Limb (tissue), 2 donors: Measurements from ENCODE around the gene DCXR.
A peak's percentile ranks its signal among the peaks of the same experiment; 100 is the strongest.

Source experiments
- DNase-seq, 2 donors: peaks; one replicate each; pipeline ENCODE4 v3.0.0-alpha.2; 2016; ENCODE audit errors: extremely low spot score in 2 of 2

The DCXR gene

DNA sequence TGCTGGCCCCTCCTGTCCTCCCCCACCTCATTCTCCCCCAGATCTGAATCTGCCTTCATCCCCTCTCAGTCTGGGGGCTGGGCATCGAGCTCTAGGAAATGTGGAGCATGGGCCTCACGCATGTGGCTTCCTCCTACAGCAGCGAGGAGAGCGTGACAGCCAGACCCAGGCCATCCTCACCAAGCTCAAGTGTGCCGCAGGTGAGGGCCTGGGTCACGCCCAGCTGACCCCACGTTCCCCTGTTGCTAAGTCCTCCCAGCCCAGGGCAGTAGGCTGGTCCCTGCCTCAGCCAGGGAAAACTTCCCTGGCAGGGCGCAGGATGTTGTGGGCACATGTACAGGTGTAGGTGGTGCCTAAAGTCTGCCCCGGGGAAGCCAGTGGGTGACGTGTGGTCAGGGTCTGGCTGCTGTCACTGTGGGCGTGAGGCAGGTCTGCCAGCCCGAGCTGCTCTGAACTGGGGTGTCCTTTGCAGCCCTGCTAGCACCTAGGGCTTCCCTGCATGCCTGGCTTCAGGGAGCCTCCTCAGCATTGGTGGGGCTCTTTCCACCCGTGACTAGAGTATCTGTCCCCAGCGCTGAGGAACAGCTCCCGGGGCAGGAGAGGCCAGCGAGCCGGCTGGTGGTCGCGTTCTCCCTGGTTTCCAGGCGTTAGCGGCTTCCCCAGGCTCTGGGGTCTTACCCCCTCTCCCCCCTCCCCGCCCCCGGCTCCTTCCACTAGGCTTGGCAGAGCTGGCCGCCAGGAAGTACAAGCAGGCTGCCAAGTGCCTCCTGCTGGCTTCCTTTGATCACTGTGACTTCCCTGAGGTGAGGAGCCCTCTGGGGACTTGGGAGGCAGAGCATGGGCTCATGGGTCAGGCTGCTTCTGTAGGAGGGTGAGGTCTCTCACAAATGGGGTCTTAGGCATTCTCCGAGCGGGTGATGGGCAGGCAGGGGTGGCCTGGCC is 17.8 kb upstream of the DCXR start:
- DNase-seq: no peak

DNA sequence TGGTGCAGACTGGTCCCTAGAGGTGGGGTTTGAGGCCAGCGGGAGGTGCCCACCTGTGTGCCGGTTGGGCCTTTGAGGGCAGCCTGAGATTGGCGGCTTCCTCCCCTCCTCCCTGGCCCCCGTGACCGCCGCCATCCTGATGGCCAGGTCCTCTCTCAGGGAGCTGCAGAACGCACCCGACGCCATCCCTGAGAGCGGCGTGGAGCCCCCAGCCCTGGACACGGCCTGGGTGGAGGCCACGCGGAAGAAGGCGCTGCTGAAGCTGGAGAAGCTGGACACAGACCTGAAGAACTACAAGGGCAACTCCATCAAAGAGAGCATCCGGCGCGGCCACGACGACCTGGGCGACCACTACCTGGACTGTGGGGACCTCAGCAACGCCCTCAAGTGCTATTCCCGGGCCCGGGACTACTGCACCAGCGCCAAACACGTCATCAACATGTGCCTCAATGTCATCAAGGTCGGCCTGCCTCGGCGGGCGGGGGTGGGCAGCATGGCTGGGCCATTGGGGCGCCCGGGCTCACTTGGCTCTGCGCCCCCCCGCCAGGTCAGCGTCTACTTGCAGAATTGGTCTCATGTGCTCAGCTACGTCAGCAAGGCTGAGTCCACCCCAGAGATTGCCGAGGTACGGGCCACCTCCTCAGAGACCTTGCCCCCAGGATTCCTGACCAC is 17.0 kb upstream of the DCXR start:
- DNase-seq: no peak

DNA sequence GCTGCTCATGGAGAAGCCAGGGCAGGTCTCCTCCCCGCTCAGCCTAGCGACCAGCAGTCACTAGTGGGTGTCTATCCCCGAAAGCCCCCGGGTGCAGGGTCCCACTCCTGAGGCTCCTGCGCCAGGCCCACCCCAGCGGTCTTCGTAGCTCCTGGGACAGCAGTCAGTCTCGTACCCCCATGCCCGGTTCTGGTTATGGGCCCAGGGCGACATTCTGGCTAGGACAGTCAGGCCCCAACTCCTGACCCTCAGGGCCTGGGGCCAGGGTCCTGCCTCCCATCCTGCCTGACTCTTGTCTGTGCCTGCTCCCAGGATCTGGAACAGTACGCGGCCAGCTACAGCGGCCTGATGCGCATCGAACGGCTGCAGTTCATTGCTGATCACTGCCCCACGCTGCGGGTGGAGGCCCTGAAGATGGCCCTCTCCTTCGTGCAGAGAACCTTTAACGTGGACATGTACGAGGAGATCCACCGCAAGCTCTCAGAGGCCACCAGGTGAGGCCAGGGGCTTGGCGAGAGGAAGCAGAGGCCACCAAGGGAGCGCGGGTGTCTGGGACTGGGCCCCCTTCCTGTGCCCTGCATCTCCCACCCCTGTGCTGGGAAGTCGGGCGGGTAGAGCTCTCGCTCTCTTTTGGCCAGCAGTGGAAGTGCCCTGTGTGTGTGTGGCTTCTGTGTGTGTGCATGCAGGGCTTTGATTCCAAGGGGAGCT is 16.2 kb upstream of the DCXR start:
- no peak for DNase-seq

DNA sequence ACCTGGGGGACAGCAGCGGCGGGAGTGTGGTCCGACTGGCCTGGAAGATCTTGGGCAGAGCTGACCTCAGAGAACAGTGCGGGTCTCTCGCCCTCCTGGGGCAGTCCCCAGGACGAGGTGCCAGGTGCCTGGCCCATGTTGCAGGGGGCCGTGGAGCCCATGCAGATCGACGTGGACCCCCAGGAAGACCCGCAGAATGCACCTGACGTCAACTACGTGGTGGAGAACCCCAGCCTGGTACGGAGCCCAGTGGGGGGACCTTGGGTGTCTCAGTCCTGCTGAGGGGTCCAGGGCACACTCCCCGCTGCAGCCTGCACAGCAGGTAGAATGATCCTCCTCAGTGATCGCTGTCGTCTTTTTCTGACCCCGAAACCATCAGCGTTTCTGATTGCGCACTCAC is 15.6 kb upstream of the DCXR start:
- no peak for DNase-seq

DNA sequence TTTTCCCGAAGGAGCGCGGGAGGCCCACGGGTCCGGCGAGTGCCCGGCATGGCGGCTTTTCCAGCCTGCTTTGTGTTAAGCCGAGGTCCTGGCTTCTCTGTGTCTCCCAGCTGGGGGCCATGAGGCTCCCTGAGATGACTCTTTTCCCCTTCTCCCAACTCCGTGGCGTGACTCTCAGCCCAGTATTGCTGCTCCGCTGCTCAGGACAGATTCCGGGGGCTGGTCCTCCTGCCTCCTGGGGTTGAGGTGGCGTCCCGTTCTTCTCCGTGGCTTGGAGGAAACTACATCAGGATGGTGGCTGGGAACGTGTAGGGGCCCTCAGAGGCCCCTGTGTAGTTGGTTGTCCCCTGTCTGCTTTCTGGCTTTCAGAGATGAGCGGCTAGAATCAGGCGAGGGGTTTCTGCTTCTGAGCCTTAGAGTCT is 15.2 kb upstream of the DCXR start:
- no peak for DNase-seq

DNA sequence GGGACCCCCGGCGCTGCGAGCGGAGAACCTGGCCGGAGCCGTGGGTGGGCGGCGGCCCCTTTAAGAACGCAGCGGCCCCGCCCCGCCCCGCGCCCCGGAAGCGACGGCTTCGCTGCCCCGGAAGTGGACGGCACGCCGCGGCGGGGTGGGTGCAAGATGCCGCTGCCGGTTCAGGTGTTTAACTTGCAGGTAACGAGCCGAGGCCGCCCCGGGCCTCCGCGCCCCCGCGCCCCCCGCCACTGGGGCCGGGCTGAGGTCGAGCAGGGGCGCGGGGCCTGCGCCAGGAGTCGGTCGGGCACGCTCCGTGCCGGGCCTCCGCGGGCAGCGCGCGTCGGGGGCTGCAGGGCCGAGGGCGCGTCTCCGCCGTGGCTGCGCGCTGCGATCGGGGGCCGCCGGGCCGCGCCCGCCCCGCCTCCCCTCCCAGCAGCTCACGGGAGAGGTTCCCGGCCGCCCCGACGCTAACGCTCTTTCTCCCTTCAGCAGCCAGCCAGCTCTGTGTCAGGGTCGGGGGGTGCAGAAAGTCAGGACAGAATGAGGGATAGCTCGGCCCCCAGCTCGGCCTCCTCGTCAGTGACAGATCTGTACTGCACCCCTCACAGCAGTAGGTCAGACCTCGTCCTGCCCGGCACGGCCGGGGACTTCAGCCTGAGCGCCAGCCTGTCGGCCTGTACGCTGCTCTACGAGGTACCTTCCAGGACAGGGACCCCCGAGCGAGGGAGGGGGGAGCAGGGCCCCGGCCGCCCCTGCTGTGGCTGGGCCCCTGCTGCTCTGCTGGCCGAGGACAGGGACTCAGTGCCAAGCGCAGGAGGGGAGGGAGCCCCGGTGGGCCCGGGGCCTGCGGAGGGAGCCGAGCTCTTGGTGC is 14.5 kb upstream of the DCXR start, which contains the start of the genes GPS1 and RFNG:
TSS of gene GPS1 (plus strand) at position 123 of the 862 bp plus-strand sequence. CDS start at position 157, 34 bp downstream.
TSS of gene RFNG (minus strand) at position 36 of the 862 bp plus-strand sequence. CDS start 45 bp downstream, outside the sequence.
- peak; percentile 57 to 87 for DNase-seq

DNA sequence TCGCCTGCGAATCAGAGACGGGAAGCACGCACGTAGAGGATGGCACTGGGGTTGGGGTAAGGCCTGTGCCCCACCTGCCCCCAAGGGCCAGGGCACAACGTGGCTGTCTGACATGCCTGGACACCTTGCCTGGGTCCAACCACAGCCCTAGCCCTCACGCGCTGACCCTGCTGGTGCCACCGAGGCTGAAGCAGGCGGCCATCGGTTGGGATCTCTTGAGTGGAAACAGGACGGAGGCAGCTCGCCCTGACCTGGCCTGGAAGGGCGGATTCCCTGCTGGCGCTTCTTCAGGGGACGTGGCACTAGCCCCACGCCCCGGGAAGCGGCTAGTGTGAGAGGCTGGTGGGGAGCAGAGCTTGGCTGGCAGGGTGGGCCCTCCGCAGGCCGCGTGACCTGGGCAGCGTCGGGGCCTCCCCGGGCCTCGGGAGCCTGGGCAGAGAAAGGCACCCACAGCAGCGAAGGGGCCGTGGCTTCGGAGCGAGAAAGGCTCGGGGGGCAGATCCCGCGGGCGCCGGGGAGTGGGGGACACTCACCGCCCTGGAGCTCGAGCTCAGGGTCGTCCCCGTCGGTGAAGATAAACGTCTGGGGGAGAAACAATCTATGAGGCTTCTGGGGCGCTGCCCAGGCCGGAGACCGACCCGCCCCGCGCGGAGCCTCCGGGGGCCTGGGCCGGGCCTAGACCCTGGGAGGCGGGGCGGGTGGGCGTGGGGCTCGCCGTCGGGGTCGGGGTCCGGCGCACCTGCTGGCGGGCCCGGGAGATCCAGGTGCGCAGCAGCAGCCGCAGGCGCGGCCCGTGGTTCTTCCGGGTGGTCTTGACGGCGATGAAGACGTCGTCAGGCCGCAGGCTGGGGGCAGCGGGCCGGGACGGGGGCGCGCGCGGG is 13.5 kb upstream of the DCXR start:
- DNase-seq: no peak

DNA sequence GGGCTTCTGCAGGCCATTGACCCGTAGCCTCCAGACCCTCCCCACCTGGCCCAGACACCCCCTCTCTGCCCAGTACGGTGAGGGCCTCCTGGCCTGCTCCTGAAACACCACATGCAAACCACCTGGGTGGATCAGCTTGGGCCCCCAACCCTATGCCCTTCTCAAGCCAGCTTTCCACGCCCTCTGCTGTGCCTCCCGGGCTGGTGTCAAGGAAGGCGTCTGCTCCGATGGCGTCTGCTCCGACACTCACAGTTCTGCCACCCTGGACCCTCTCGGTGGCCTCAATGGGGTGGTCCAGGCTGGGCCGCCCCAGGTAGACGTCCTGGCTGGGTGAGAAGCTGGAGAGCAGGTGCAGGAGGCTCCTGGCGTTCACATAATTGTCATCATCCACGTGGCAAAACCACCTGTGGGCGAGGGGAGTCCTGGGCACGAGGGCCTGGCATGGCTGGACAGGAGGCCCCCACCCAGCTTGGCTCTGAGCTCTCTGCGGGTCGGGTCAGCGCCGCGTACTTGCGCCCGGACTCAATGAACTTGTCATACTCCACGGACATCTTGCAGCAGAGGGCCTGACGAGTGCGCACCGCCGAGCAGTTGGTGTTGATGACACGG is 12.8 kb upstream of the DCXR start:
- no peak for DNase-seq

DNA sequence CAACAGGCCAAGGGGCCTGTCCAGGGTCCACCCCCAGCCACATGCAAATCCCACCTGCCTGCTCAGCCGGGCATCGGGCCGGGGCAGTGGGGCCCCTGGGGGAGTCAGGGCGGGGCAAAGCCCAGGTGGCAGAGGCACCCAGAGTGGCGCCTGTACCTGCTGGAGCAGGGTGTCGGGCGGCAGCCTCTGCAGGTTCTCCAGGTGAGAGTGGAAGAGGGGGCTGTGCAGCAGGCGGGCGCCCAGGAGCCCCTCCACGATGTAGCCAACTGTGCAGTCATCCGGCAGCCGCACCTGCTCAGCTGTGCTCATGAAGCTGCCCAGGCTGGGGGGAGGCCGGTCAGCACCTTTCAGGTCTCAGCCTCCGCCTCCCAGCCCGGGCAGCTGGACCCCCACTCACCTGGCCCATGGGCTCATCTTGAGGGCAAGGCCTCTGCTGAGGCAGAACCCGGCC is 12.0 kb upstream of the DCXR start:
- DNase-seq: no peak

DNA sequence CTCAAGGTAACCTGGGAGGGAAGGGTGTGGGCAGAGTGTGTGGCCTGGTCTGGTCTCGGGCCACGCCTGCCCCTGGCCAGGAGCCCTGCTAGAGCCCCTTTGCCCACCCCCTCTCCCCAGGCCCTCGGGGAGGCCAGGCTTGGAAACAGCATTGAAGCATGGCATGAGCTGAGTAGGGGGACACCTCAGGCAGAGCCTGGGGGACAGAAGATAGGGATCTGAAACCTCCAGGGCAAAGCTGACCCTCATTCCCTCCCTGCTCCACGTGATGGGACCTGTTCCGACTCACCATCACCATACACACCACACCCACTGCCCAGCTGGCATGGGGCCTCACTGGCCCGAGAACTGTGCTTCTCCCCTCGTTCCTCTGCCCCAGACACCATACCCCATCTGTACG is 11.6 kb upstream of the DCXR start:
- DNase-seq: no peak

DNA sequence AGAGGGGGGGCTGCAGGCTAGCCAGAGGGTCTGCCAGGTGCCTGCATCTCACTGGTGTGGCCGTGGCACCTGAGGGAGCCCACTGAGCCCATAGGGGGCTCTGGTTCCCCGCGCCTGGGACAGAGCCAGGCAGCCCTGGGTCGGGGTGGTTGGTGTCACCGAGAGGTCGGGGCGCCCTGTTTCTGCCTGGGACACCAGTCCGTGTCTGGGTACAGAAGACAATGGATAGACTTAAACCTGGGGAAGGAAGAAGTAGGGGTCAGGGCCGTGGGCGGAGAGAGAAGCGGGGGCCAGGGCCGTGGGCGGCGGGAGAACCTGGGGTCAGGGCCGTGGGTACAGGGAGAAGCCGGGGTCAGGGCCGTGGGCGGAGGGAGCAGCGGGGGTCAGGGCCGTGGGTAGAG is 11.1 kb upstream of the DCXR start:
- DNase-seq: no peak

DNA sequence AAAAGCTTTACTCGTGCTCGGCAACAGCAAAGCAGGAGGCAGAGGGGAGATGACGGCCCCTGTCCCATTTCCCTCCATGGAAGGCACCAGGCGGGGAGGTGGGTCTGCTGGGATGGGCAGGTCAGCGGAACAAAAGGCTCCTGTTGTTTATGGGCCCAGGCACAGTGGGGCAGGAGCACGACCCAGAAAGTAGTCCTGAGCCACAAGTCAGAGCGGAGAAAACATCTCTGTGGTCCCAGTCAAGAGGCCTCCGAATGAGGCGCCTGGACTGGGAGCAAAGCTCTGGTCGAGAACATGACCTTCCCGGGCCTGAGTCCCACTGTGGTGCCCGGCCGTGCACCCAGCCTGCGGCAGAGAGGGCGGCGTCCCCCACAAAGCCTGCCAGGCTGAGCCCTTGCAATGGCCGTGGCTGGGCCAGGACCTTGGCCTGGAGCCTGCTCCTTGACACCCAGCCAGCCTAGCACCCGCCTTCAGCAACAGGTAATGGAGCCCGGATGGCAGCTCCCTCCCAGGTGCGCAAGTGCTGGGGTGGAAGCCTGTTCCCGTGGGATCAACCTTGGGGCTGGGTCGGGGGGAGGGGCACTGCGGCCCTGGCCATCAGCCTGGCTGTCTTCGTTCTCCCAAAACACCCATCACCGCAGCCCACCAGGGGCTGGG is 10.5 kb upstream of the DCXR start:
- DNase-seq: no peak

DNA sequence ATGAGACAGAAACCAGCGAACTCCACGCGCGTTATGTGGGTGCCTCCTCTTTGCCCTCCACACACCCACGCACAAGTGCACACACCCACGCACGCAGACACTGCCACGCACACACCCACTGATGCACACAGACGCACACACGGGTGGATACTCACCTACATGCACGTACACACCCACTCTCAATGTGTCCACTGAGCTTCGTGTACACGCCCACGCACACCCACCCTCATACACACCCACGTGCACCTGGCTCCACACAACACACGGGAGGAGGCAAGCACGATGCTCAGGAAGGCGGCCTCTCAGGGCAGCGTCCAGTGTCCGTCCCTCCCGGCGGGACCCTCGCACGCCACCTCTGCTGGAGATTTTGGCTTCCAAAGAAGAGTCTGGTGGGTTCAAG is 9.9 kb upstream of the DCXR start:
- no peak for DNase-seq

DNA sequence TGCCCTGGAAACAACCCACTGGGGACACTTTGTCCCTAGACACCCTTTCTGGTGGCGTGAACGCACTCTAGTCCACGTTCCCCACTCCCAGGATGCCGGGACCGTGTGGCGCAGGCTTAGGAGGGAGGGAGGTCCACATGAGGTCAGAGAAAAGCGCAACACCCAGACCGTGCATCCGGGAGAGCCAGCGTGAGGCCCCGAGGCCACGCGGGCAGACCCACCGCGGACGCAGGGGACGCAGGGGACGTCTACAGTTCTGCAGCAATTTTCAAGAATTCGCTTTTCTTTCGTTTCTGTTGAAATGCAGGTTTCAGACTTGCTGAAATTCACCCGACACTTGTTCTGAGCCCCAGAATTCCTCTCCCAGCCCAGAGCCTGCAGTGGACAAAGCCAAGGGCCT is 9.4 kb upstream of the DCXR start:
- DNase-seq: no peak

DNA sequence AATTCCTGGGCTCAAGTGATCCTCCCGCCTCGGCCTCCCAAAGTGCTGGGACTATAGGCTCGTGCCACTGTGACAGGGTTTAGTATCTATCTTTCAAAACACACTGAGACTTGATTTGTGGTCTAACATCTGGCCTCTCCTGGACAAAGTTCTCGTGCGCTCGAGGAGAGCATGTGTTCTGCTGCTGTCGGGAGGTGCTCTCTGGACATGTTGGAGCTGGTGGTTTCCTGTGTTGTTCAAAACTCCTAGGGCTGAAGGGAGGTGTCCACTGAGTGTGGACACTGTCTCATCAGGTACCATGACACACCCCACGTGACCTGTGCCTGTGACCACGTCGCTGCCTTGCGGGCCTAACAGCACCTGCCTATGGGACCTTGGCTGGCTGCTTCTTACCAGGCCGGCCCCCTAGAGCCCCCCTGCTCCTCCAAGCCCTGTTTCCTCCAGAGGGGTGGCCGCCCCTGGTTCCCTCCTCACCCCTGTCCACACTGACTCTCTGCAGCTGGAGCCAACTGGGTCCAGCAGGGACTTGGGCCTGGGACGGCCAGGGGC is 8.5 kb upstream of the DCXR start:
- no peak for DNase-seq

DNA sequence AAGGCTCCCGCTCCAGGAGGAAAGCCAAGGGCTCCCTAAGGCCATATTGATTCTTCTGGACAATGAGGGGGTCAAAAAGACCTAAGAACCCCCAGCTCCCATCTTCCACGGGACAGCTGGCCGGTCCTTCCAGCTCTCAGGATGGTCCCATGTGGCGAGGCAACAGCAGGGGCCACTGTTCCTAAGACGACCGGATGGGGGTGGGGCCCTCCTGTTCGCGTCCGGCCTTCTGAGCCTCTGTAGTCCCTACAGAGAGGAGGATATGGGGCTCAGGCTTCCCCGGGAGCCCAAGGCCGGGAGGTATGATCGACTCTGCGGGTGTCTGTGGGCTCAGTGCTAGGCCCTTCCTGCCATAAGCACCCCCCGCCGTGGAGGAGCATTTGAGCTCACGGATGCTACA is 6.0 kb upstream of the DCXR start:
- DNase-seq: no peak

DNA sequence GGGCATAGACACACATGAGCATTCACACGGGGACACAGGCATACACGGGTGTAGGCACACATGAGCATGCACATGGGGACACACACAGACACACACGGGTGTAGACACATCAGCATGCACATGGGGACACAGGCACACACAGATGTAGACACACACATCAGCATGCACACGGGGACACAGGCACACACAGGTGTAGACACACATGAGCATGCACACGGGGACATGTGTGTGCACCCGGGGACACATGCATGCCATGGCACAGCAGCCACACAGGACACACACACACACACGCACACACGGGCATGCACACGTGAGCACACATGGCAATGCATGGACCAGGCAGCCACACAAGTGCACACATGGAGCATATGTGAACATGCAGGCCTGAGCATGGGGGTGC is 5.2 kb upstream of the DCXR start:
- no peak for DNase-seq

DNA sequence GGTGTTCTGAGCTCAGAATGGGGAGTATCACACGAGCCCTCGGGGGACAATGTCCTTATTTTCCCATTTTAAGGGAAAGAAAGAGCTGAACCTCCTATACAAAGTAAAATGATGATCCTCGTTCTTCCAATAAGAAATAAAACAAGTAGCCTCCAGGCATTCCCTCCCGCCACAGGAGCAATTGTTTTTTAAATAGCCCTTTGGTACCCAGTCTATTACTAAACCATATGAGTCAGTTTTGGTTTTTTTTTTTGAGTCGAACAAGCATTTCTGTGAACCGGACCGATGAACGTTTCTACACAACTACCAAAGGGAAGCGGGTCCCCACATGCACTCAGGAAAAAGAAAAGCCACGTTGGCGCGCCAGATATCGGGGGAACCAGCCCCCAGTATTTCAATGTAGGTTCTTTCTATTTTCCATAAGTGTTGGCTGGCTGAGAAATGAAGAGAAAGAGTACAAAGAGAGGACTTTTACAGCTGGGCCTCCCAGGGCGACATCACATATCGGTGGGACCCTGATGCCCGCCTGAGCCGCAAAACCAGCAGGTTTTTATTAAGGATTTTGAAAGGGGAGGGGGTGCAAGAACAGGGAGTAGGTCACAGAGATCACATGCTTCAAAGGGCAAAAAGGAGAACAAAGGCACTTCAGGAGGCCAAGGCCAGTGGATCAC is 3.8 kb upstream of the DCXR start:
- DNase-seq: no peak
